ENCODE results near the gene PLEKHA1.

DNA sequence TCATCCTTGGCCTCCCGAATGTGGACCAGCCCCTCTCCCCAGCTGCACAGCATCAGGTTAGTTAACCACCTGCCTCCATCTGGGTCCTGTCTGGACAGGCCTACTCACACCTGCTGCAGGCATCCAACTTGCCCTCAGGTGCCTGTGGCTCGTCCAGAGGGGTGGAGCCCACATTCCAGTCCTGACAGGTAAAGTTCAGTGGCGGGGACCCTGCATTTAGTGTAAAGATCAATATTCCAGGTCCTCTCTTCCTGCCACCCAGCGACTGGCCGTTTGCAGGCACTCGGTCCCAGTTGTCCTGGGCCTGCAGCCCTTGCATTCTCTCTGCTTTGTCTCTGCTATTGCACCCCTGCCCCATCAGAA is 101.8 kb downstream of the PLEKHA1 start:
- TF ChIP-seq CTCF (IDR thresholded peaks at IDR 0.05; ENCODE audit: borderline replicate concordance, extremely low read depth, low read length, poor library complexity, severe bottlenecking) (no peak), EZH2 (IDR thresholded peaks at IDR 0.05; ENCODE audit: borderline replicate concordance, low read depth, low read length, severe bottlenecking) (no peak)

Data from DND-41 (cell line).